OCI-LY1 (cell line): ENCODE data around the gene GMDS.

Experiments
- H2AFZ ChIP-seq: fragments of 200-600 bp; sonication (generic), shearing (Covaris generic); 2 replicates; pipeline ENCODE4 v1.6.0; 2014; ENCODE audit warnings: antibody characterized with exemption, mild to moderate bottlenecking, low read length
- H3F3A ChIP-seq: fragments of 200-600 bp; sonication (generic), shearing (Covaris generic); 2 replicates; pipeline ENCODE4 v1.6.0; 2014; ENCODE audit warnings: mild to moderate bottlenecking, antibody characterized with exemption, low read length, moderate library complexity; ENCODE audit not compliant: insufficient read depth
- H3K27ac ChIP-seq: fragments of 200-600 bp; sonication (generic); 2 replicates; pipeline ENCODE4 v1.5.1; 2014; ENCODE audit warnings: low read length, mixed run types, mild to moderate bottlenecking, low read depth; ENCODE audit not compliant: poor library complexity, severe bottlenecking
- H3K27me3 ChIP-seq: fragments of 200-600 bp; sonication (generic); 2 replicates; pipeline ENCODE4 v1.6.0; 2014; ENCODE audit warnings: antibody characterized with exemption, mild to moderate bottlenecking, low read length, moderate library complexity; ENCODE audit not compliant: insufficient read depth
- H3K36me3 ChIP-seq: fragments of 200-600 bp; sonication (generic); 2 replicates; pipeline ENCODE4 v1.6.1; 2014; ENCODE audit warnings: mild to moderate bottlenecking, antibody characterized with exemption, low read length, moderate library complexity, mixed read lengths; ENCODE audit not compliant: insufficient read depth
- H3K4me1 ChIP-seq: fragments of 200-600 bp; sonication (generic); 2 replicates; pipeline ENCODE4 v1.5.1; 2014; ENCODE audit warnings: mild to moderate bottlenecking, low read length, moderate library complexity; ENCODE audit not compliant: insufficient read depth, severe bottlenecking
- H3K4me2 ChIP-seq: fragments of 200-600 bp; sonication (generic), shearing (Covaris generic); 2 replicates; pipeline ENCODE4 v1.6.1; 2014; ENCODE audit warnings: low read length
- H3K4me3 ChIP-seq: fragments of 200-600 bp; sonication (generic); 2 replicates; pipeline ENCODE4 v1.5.1; 2014; ENCODE audit warnings: low read length, low read depth, mild to moderate bottlenecking, mixed read lengths; ENCODE audit not compliant: poor library complexity, severe bottlenecking
- H3K79me2 ChIP-seq: fragments of 200-600 bp; shearing (Covaris generic); 2 replicates; pipeline ENCODE4 v1.6.1; 2016; ENCODE audit warnings: mixed run types, low read length, mixed read lengths; ENCODE audit not compliant: insufficient read depth
- H3K9ac ChIP-seq: fragments of 200-600 bp; sonication (generic), shearing (Covaris generic); 2 replicates; pipeline ENCODE4 v1.6.1; 2014; ENCODE audit warnings: mild to moderate bottlenecking, low read length, mixed read lengths
- H3K9me2 ChIP-seq: fragments of 200-600 bp; sonication (generic), shearing (Covaris generic); 2 replicates; pipeline ENCODE4 v1.6.1; 2014; ENCODE audit warnings: low read depth, mild to moderate bottlenecking, low read length, mixed read lengths
- H3K9me3 ChIP-seq: fragments of 200-600 bp; shearing (Covaris generic); 2 replicates; pipeline ENCODE4 v1.6.1; 2014; ENCODE audit warnings: low read length, mixed read lengths
- H4K20me1 ChIP-seq: fragments of 200-600 bp; sonication (generic), shearing (Covaris generic); 2 replicates; pipeline ENCODE4 v1.6.0; 2016; ENCODE audit warnings: mild to moderate bottlenecking, low read length; ENCODE audit not compliant: insufficient read depth
- CTCF ChIP-seq: fragments of 200-600 bp; sonication (generic), shearing (Covaris generic); IDR thresholded peaks from 2 replicates; pipeline ENCODE4 v1.5.1; 2017; ENCODE audit warnings: mild to moderate bottlenecking, antibody characterized with exemption, low read length, moderate library complexity, mixed read lengths
- EZH2 ChIP-seq: fragments of 200-600 bp; sonication (generic), shearing (Covaris generic); IDR thresholded peaks from 2 replicates; pipeline ENCODE4 v1.8.0; 2017; ENCODE audit warnings: borderline replicate concordance, mixed run types, mild to moderate bottlenecking, antibody characterized with exemption, low read length, moderate library complexity, mixed read lengths

Gene GMDS

GRCh38 chr6:2104524-2104880 is 140.9 kb downstream of the GMDS start:
- H3F3A ChIP-seq: no peaks in the 10 kb centered on the region
- H3K27ac ChIP-seq: no peak overlapping the region
- no peak overlapping the region for H3K4me3 ChIP-seq
- no peaks in the 10 kb centered on the region for H3K36me3 ChIP-seq
- no peaks in the 10 kb centered on the region for H3K79me2 ChIP-seq
- H3K4me1 ChIP-seq: peaks cover 45% of the 10 kb centered on the region
- no peaks in the 10 kb centered on the region for H4K20me1 ChIP-seq
- H3K9me2 ChIP-seq: no peaks in the 10 kb centered on the region
- no peak overlapping the region for H2AFZ ChIP-seq
- no peaks in the 10 kb centered on the region for H3K9me3 ChIP-seq
- H3K27me3 ChIP-seq: no peaks in the 10 kb centered on the region
- H3K9ac ChIP-seq: no peak overlapping the region
- TF ChIP-seq EZH2: no peak
- TF ChIP-seq CTCF: no peak
- no peak overlapping the region for H3K4me2 ChIP-seq

GRCh38 chr6:2103765-2104523 is 141.5 kb downstream of the GMDS start:
- no peaks in the 10 kb centered on the region for H3K9me2 ChIP-seq
- H3K27me3 ChIP-seq: no peaks in the 10 kb centered on the region
- peak overlapping the region; percentile 37 for H3K4me3 ChIP-seq
- no peaks in the 10 kb centered on the region for H3K36me3 ChIP-seq
- H3K9ac ChIP-seq: peak overlapping the region; percentile 52
- H3K4me2 ChIP-seq: peak overlapping the region; percentile 56
- no peaks in the 10 kb centered on the region for H3K9me3 ChIP-seq
- H3K4me1 ChIP-seq: peaks cover 42% of the 10 kb centered on the region
- H3F3A ChIP-seq: no peaks in the 10 kb centered on the region
- no peak overlapping the region for H2AFZ ChIP-seq
- no peaks in the 10 kb centered on the region for H4K20me1 ChIP-seq
- H3K79me2 ChIP-seq: no peaks in the 10 kb centered on the region
- TF ChIP-seq EZH2: no peak
- peak; percentile 68 for TF ChIP-seq CTCF
- H3K27ac ChIP-seq: peak overlapping the region; percentile 86

- Histone ChIP-seq H2AFZ (0 out of 2 replicates have a peak overlapping the region, but pooled peaks have one; percentile 79), H3K9me2 (no peaks in the 10 kb centered on the region), H3K9me3 (no peaks in the 10 kb centered on the region), H3K9ac (peak overlapping the region; percentile 52), H3K27me3 (no peaks in the 10 kb centered on the region), H3K4me3 (peak overlapping the region; percentile 37), H3K27ac (peak overlapping the region; percentile 86), H3K79me2 (no peaks in the 10 kb centered on the region), H3F3A (no peaks in the 10 kb centered on the region), H3K36me3 (no peaks in the 10 kb centered on the region), H4K20me1 (no peaks in the 10 kb centered on the region), H3K4me2 (peak overlapping the region; percentile 56), H3K4me1 (peaks cover 36% of the 10 kb centered on the region)
- TF ChIP-seq CTCF: no peak
- TF ChIP-seq EZH2: no peak
These were observed 142.4 kb downstream of the GMDS start for GRCh38 chr6:2102966-2103365.
